ENCODE measurements around the gene ZNF335.

The ZNF335 gene

GRCh38 chr20:45971675-45972499 is at the start of gene ZNF335:
Gene ZNF335, minus strand, starts transcription at chr20:45972203. Its CDS starts 793 bp downstream, at chr20:45971410.
- peak; percentile 92 for DNase-seq

GRCh38 chr20:46020555-46020954 is 48.6 kb upstream of the ZNF335 start:
- no peak for DNase-seq

- no peak for DNase-seq
Measured at GRCh38 chr20:46018611-46019010, 46.6 kb upstream of the ZNF335 start.

GRCh38 chr20:46018112-46018511 is 46.1 kb upstream of the ZNF335 start:
- no peak for DNase-seq

- no peak for DNase-seq
Measured at GRCh38 chr20:46017272-46017671, 45.3 kb upstream of the ZNF335 start.

- DNase-seq: no peak
Measured at GRCh38 chr20:46014517-46015396, 42.8 kb upstream of the ZNF335 start.

GRCh38 chr20:46013829-46014516 is 42.0 kb upstream of the ZNF335 start:
- DNase-seq: peak; percentile 84

GRCh38 chr20:46013322-46013828 is 41.4 kb upstream of the ZNF335 start:
- DNase-seq: no peak

- DNase-seq: no peak
Measured at GRCh38 chr20:46012921-46013320, 40.9 kb upstream of the ZNF335 start.

GRCh38 chr20:46011631-46012482 is 39.9 kb upstream of the ZNF335 start:
- no peak for DNase-seq

- DNase-seq: no peak
Measured at GRCh38 chr20:46010491-46011391, 38.7 kb upstream of the ZNF335 start.

GRCh38 chr20:46009816-46010215 is 37.8 kb upstream of the ZNF335 start:
- no peak for DNase-seq

GRCh38 chr20:46007671-46008070 is 35.7 kb upstream of the ZNF335 start:
- no peak for DNase-seq

GRCh38 chr20:46006964-46007363 is 35.0 kb upstream of the ZNF335 start:
- no peak for DNase-seq

- DNase-seq: no peak
Measured at GRCh38 chr20:46006022-46006705, 34.2 kb upstream of the ZNF335 start.

- no peak for DNase-seq
Measured at GRCh38 chr20:46004889-46005473, 33.0 kb upstream of the ZNF335 start.

GRCh38 chr20:46004187-46004586 is 32.2 kb upstream of the ZNF335 start:
- DNase-seq: no peak

- no peak for DNase-seq
Measured at GRCh38 chr20:46002008-46002407, 30.0 kb upstream of the ZNF335 start.

GRCh38 chr20:46001498-46001897 is 29.5 kb upstream of the ZNF335 start:
- DNase-seq: no peak

Measured in NCI-H774 (cell line).